DND-41 (cell line): ENCODE results near the gene ZNF697.

Experiments
- ATAC-seq: fragments of 200-7000 bp; cut with Tn5 transposase; 3 replicates; pipeline ENCODE4 v1.9.1; 2021; ENCODE audit warnings: low read depth; ENCODE audit not compliant: insufficient read depth
- DNase-seq: peaks from one replicate; pipeline ENCODE4 v3.0.0-alpha.2; 2020
- H2AFZ ChIP-seq: 2 replicates; pipeline ENCODE4 v1.6.0; 2012; ENCODE audit warnings: low read depth, low read length
- H3K27ac ChIP-seq: 2 replicates; pipeline ENCODE4 v1.5.1; 2012; ENCODE audit warnings: low read length, inconsistent platforms
- H3K27me3 ChIP-seq: fragments of 200-600 bp; sonication (generic); 2 replicates; pipeline ENCODE4 v1.6.0; 2012; ENCODE audit warnings: low read length, mild to moderate bottlenecking, inconsistent platforms; ENCODE audit not compliant: insufficient read depth, poor library complexity
- H3K36me3 ChIP-seq: 2 replicates; pipeline ENCODE4 v1.5.1; 2012; ENCODE audit warnings: low read length, inconsistent platforms; ENCODE audit not compliant: insufficient read depth
- H3K4me1 ChIP-seq: 2 replicates; pipeline ENCODE4 v1.5.1; 2012; ENCODE audit warnings: mild to moderate bottlenecking, low read length; ENCODE audit not compliant: insufficient read depth
- H3K4me2 ChIP-seq: 2 replicates; pipeline ENCODE4 v1.6.0; 2012; ENCODE audit warnings: mild to moderate bottlenecking, moderate library complexity, low read length, inconsistent platforms; ENCODE audit not compliant: insufficient read depth
- H3K4me3 ChIP-seq, 2 experiments: fragments of 200-600 bp in 1 of 2; shearing (Covaris generic) in 1 of 2; 2 replicates each; pipeline ENCODE4 v1.5.1; 2012 to 2016; ENCODE audit warnings: inconsistent platforms in 2 of 2, low read length in 2 of 2, mild to moderate bottlenecking in 2 of 2, low read depth in 1 of 2, moderate library complexity in 1 of 2
- H3K79me2 ChIP-seq: 2 replicates; pipeline ENCODE4 v1.6.0; 2012; ENCODE audit warnings: low read length, inconsistent platforms; ENCODE audit not compliant: insufficient read depth
- H3K9ac ChIP-seq: 2 replicates; pipeline ENCODE4 v1.6.0; 2012; ENCODE audit warnings: low read depth, mild to moderate bottlenecking, inconsistent platforms, low read length, moderate library complexity
- H3K9me3 ChIP-seq: 2 replicates; pipeline ENCODE4 v1.5.1; 2012; ENCODE audit warnings: low read length, moderate library complexity, mild to moderate bottlenecking, inconsistent platforms; ENCODE audit not compliant: insufficient read depth, severe bottlenecking
- H4K20me1 ChIP-seq: 2 replicates; pipeline ENCODE4 v1.6.0; 2012; ENCODE audit warnings: low read length; ENCODE audit not compliant: insufficient read depth
- CTCF ChIP-seq: IDR thresholded peaks from 2 replicates; pipeline ENCODE4 v1.5.1; 2012; ENCODE audit warnings: borderline replicate concordance, low read length, moderate library complexity, mild to moderate bottlenecking; ENCODE audit not compliant: poor library complexity, severe bottlenecking; ENCODE audit errors: extremely low read depth
- EZH2 ChIP-seq: IDR thresholded peaks from 3 replicates; pipeline ENCODE4 v1.6.1; 2012; ENCODE audit warnings: borderline replicate concordance, low read depth, mild to moderate bottlenecking, moderate library complexity, low read length, inconsistent platforms; ENCODE audit not compliant: severe bottlenecking

The ZNF697 gene

GRCh38 chr1:119660253-119661083 lies 12.4 kb upstream of the ZNF697 start:
- DNase-seq: no peak
- no peaks in the 10 kb centered on the region for H3K36me3 ChIP-seq
- H2AFZ ChIP-seq: no peak overlapping the region
- ATAC-seq: no peak
- no peak overlapping the region for H3K4me2 ChIP-seq
- no peaks in the 10 kb centered on the region for H3K79me2 ChIP-seq
- TF ChIP-seq CTCF (no peak), EZH2 (no peak)
- H4K20me1 ChIP-seq: no peaks in the 10 kb centered on the region
- no peaks in the 10 kb centered on the region for H3K9me3 ChIP-seq
- H3K9ac ChIP-seq: no peak overlapping the region
- no peak overlapping the region for H3K4me3 ChIP-seq
- peaks cover 30% of the 10 kb centered on the region for H3K27me3 ChIP-seq
- H3K27ac ChIP-seq: no peak overlapping the region
- no peaks in the 10 kb centered on the region for H3K4me1 ChIP-seq

- peaks cover 34% of the 10 kb centered on the region for H3K27me3 ChIP-seq
- no peak overlapping the region for H3K27ac ChIP-seq
- H4K20me1 ChIP-seq: no peaks in the 10 kb centered on the region
- H3K79me2 ChIP-seq: no peaks in the 10 kb centered on the region
- no peak overlapping the region for H2AFZ ChIP-seq
- H3K9me3 ChIP-seq: no peaks in the 10 kb centered on the region
- H3K4me2 ChIP-seq: no peak overlapping the region
- no peaks in the 10 kb centered on the region for H3K36me3 ChIP-seq
- ATAC-seq (no peak), DNase-seq (no peak)
- no peak overlapping the region for H3K9ac ChIP-seq
- H3K4me3 ChIP-seq: no peak overlapping the region
- H3K4me1 ChIP-seq: no peaks in the 10 kb centered on the region
- TF ChIP-seq EZH2 (no peak), CTCF (no peak)
These were observed 11.6 kb upstream of the ZNF697 start for GRCh38 chr1:119659628-119660027.

GRCh38 chr1:119656410-119656955 lies 8.4 kb upstream of the ZNF697 start:
- Histone ChIP-seq H3K36me3 (no peaks in the 10 kb centered on the region), H3K4me2 (no peak overlapping the region), H2AFZ (no peak overlapping the region), H3K9ac (no peak overlapping the region), H4K20me1 (no peaks in the 10 kb centered on the region), H3K79me2 (no peaks in the 10 kb centered on the region), H3K4me1 (no peaks in the 10 kb centered on the region), H3K27me3 (peaks cover 43% of the 10 kb centered on the region), H3K4me3 (no peak overlapping the region), H3K9me3 (no peaks in the 10 kb centered on the region), H3K27ac (no peak overlapping the region)
- no peak for ATAC-seq
- no peak for DNase-seq
- no peak for TF ChIP-seq CTCF
